Limb (tissue), 2 donors: Measurements from ENCODE around the gene LOXL3.
"Not testable (repeated sequence)": the region's sequence is repeated elsewhere in the genome, so short reads cannot be mapped to it uniquely, and the experiment has no call there.

Experiments
- DNase-seq, 2 donors: peaks; one replicate each; pipeline ENCODE4 v3.0.0-alpha.2; 2016; ENCODE audit errors: extremely low spot score in 2 of 2

Gene LOXL3

DNA sequence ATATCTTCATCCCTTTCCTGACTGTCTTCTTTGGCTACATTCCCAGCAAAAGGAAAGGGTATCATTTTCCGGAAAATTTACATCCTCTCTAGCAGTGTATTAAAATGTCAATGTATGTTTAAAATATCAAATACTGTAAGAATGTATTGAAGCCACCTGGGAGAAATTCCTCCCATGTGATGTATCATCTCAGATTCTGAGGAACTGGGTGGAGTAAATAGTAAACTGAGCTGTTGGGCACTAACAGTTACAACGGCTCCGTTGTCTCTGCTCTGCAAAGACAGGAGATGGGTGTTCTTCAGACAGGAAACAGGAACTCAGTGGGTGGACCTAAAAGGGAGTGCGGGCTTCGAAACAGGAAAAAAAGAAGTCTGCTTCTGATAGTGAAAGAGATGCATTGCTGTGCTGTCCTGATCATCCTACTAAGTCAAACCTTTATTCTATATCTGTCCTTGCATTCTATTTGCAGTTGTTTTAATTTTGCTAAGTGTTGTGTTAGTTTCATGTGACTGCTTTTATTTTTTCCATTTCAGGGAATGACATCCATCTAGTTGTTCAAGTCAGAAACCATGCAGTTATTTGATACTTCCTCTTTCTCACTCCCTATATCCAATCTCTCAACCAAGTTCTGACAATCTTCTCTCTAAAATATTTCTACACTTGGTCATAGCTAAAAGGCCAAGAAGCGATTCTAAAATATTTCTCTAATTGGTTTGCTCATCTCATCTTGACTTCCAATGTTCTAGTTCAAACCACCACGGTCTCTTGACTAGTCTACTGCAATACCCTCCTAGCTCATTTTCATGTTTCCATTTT lies 20.2 kb upstream of the LOXL3 start:
- no peak for DNase-seq

DNA sequence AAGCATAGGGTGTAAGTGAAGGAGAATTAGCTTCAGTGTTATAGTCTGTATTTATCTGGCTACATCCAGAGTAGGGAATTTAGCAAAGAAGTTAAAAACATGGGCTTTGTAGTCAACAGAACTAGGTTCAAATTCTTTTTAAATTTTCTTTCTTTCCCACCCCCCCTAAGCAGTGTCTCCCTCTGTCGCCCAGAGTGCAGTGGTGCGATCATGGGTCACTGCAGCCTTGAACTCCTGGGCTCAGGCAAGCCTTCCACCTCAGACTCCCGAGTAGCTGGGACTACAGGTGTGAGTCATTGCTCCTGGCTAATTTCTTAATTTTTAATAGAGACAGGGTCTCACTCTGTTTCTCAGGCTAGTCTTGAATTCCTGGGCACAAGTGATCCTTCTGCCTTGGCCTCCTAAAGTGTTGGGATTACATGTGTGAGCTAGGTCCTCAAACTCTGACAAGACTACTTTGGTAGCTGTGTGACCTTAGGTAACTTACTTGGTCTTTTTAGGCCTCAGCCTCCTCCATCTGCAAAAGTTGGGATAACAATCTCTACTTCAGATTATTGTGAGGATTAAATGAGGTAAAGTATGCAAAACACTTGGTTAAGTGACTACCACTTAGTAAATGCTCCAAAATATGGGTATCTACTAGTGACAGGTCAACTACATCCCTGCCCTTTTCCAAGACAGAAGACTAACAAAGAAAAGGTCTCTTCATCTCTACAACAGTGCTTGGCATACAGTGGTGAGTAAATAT lies 18.6 kb upstream of the LOXL3 start:
- no peak for DNase-seq

GRCh38 chr2:74571058-74571457 lies 17.3 kb upstream of the LOXL3 start:
- no peak for DNase-seq

DNA sequence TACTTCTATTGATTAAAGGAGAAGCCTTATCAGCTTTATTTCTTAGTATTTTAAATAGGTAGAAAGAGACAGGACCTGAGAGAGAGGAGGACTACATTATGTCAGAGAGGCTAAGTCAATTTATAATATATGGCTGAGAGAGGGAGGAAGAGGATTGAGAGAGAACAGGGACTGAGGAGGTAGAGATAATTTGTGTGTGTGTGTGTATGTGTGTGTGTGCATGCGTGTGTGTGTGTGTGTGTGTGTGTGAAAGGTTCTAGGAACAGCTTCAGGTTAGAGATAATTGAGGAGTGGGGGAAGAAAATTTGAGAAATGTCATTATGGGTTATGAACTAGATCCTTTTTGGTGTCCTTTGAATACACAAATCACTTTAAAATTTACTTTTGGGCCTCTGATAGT lies 15.9 kb upstream of the LOXL3 start:
- DNase-seq = no peak

GRCh38 chr2:74567881-74568280 lies 14.1 kb upstream of the LOXL3 start:
- DNase-seq = no peak

DNA sequence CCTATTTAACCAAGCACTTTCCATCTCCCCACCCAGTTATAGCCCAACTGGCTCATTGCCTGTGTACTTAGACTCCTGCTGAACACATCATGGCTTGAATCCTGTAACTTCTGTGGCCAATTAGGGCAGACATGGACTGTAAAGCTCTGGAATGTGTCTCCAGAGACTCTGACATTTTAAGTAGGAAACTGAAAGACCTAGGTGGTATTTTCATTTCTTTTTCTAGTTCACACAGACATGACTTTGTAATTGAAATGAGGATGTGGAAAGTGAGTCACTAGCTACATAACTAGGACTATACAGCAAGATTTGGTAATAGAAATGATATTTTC lies 13.0 kb upstream of the LOXL3 start:
- DNase-seq = no peak

- DNase-seq = no peak
Observed at GRCh38 chr2:74566076-74566753, 12.5 kb upstream of the LOXL3 start.

- DNase-seq = no peak
Observed at GRCh38 chr2:74564222-74564621, 10.5 kb upstream of the LOXL3 start.

- DNase-seq = no peak
Observed at GRCh38 chr2:74562126-74562775, 8.5 kb upstream of the LOXL3 start.

- not testable (repeated sequence) for DNase-seq
Observed at GRCh38 chr2:74561022-74561421, 7.3 kb upstream of the LOXL3 start.

GRCh38 chr2:74560591-74560990 lies 6.8 kb upstream of the LOXL3 start:
- no peak for DNase-seq

DNA sequence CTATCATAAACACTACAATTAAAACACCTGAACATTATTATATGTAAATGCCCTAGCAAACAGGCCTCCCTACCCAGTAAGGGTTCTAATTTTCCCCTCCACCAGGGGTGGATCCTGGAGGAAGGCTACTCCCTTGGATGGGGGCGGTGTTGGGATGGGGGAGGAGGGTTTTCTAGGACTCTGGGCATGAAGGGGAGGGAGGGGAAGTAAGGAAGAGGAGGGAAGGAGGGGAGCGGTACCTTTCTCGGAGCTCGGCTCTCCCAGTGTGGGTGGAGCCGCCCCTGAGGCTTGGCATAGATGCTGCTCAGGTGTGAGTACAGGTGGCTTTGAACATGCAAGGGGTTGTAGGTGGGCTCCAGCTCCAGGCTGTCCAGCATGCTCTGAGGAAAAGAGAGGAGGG lies 6.2 kb upstream of the LOXL3 start:
- DNase-seq = no peak

DNA sequence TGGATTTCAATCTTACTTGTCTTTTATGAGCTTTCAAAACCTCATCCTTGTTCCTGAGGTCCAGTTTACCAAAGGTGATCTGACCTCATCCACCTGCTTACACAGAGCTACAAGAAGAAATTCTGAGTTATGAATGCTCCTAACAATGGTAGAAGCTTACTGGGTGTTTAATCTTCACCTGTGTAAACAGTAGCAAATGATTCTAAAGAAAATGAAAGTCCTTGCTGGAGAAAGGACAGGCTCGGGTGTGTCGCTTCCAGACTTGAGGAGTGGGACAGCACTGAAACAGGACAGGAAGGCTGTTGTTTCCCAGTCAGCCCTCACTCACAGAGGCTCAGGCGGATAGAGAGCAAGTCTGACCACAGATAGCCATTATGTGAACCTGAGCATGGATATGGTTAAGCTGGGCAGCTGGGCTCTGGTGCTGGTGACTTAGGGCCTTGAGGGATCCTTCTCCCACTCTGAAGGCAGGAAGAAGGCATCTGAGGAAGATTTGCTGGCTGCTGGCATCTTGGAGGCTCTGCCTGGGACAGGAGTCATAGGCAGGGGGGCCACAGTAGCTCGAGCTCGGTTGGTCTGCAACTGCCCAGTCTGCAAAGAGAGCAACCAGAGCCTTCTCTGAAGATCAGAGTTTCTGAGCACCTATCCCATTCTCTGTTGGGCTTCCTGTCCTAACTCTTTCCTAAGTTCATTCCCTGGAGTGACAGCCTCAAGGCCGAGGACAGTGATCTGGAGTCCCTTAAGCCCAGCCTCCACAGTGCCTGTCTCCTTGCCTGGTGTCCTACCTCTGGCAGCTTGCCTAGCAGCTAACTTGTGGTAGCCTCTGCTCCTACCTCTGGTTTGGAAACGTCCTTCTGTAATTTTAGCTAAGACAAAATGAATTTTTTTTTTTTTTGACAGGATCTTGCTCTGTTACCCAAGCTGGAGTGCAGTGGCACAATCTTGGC lies 4.8 kb upstream of the LOXL3 start:
- no peak for DNase-seq

DNA sequence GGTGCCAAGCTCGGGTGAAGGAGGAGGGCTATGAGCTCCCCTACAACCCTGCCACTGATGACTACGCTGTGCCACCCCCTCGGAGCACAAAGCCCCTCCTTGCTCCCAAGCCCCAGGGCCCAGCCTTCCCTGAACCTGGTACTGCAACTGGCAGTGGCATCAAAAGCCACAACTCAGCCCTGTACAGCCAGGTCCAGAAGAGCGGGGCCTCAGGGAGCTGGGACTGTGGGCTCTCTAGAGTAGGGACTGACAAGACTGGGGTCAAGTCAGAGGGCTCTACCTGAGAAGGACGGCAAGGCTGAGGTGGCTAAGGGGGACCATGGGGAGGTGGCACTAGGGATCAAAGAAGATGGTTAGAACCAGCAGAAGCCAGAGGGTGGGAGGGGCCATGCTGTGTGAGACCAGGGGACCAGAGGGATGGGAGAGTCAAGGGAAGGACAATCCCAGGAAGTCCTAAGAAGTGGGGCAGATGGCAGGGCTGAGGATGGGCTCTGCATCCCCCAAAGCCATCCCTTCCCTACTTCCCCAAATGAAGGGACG lies 3.2 kb upstream of the LOXL3 start:
- no peak for DNase-seq

- no peak for DNase-seq
Observed at GRCh38 chr2:74556159-74556558, 2.4 kb upstream of the LOXL3 start.

GRCh38 chr2:74555610-74556103 lies 1.9 kb upstream of the LOXL3 start:
- no peak for DNase-seq

GRCh38 chr2:74554820-74555531 lies 1.2 kb upstream of the LOXL3 start:
- no peak for DNase-seq

DNA sequence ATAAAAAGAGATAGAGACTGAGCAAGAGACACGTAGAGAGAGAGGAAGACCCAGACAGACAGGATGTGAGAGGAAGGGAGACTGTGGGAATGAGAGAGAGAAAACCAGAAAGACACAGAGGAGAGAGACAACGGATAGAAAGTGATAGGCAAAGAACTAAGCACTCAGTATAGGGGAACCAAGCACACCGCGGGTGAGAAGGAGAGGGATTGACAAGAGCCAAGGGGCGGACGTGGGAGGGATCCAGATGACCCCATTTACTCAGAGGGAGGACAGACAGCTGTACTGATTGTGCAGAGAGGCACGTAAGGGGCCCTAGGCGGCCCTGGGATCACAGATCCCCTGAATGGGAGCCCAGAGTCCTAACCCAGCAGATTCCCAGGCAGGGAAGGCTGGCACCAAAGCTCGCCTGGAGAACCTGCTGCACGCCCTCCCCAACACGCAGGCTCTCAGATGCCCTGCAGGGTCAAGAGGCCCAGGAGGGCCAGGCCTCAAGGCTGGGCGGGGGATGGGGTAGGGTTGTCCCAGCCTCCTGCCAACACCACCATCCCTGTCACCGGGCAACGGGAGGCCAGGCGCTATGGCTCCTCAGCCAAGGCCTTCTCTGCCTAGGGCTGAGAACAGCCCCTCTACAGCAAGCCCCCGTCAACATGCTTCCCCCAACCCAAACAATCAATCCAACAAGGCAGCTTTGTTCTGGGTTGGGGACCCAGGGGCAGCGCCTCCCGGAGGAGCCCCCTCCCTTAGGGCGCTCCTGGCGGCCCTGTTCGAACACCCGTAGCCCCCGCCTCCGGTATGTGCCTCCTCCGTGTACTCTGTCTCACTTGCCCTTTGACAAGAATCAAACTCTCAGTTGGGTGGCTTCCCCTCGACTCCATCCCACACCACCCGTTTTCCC lies 579 bp downstream of the LOXL3 start:
- DNase-seq = no peak
